Daoy (cell line): ENCODE results near the gene MAST2. TPM values are rescaled to one million over a fixed set of nuclear protein-coding genes. Genes with fewer than 3 reads are reported as not detected.
"Not testable (repeated sequence)": the region's sequence is repeated elsewhere in the genome, so short reads cannot be mapped to it uniquely, and the experiment has no call there.

Source experiments
- DNase-seq: peaks from one replicate; pipeline ENCODE4 v3.0.0-alpha.2; 2015; ENCODE audit warnings: low read depth
- total RNA-seq: library from RNA; depleted of rRNA; stranded (reverse); fragments of >200 nt; shearing (Covaris generic); gene quantifications from 2 replicates; pipeline ENCODE4 v1.2.3, GENCODE V29; 2014

MAST2 gene
- total RNA-seq, 1 experiment from 2014 or later, result 10.7 TPM

DNA sequence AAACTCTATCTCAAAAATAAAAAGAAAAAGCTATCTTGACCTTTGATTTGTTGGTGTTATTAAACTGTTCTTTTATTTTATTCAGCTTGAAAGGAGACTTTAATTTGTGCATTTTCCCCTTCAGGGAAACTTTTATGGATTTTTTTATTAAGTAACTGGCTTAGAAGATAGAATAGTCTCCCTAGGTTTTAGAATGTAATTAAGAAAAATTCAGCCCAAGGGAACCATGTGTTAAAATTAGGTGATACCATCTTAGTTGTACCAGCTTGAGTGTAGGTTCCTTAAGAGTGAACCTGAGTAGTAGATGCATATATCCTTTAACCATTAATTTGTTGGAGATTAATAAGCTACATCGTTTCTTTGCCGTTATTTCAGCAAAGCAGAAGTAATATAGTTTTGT lies 11.4 kb downstream of the MAST2 start:
- no peak for DNase-seq

DNA sequence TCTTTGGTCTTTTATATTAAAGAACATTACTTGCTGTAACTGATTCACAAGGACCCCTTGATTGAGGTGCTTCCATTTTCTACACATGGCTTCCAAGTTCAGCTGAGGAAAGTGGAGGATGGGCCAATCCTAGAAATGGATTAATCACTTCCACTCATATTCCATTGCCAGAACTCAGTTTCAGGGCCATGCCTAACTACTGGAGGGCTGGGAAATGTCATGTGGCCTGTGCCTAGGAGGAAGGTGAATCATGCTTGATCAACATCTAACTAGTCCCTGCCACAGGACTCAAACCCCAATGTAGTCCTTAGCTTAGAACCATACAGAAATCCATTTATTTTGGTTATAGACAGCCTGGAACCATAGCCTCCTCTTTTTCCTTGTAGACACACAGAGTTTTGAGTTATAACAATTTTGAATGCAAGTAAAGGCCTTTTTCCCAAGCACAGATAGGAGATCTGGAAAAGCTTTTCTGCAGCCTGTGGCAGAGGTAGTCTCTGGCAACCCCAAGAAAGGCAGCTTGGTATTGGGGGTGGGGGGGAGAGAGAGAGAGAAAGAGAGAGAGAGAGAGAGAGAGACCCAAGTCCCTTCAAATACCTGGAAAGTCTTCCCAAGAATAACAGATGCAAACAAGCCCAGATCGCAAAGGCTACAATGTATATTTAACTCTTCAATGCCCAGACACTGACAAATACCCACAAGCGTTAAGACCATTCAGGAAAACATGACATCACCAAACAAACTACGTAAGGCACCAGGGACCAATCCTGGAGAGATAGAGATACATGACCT lies 12.5 kb downstream of the MAST2 start:
- peak; percentile 31 for DNase-seq

DNA sequence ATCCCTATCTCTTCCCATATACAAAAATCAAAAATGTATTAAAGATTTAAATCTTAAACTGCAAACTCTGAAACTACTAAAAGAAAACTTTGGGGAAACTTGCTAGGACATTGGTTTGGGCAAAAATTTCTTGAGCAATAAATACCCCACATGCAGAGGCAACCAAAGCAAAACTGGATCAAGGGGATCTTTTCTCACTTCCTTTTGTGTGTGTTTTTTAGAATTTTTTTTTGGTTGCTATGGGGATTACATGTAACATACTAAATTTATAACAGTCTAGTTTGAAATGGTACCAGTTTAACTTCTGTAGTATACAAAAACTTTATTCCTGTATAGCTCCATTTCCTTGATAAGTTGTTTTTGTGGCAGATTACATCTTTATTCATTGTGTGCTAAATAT lies 16.8 kb downstream of the MAST2 start:
- DNase-seq, result no peak

DNA sequence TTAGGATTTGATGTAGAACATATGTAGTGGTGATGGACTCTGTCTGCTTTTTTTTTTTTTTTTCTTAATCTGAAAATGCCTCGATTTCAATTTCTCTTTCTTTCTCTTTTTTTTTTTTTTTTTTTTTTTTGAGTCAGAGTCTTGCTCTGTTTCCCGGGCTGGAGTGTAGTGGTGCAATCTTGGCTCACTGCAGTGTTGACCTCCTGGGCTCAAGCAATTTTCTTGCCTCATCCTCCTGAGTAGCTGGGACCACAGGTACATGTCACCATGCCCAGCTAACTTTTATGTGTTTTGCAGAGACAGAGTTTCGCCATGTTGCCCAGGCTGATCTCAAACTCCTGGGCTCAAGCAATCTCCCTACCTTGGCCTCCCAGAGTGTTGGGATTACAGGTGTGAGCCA lies 17.4 kb downstream of the MAST2 start:
- DNase-seq, result no peak

DNA sequence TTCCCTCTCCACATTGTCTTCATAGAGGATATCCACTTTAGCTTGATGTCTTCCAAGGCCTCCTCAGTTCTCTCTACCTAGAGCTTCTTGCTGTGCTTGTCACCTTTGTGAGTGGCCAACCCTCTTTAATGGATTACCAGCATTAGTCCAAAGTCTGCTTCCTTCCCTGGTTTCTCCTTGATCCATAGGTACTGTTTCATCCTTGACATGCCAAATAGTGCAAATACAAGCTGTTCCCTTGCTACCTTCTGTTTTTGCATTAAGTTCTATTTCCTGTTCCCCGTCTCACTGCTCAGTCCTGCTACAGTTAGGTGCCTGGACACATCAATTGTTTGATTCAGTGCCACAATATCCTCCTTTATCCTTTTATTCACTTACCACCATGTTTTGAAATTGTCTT lies 19.2 kb downstream of the MAST2 start:
- DNase-seq, result no peak

DNA sequence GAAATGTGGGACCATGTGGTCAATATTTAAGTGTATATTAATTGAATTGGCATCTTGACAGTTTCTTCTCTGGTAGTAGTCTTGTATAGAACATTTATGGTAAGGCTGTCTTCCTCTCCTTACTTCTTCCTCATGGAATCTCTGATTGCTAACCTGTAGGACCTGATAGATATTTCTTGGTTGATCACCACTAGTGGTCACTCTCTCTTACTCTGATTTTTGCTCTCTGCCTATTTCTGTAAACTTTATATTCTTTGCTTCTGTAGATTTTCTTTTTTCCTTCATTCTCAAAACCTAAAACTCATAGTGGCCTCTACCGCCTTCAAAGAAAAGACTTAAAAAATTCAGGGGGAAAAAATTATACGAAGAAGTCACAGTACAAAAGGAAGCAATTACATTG lies 21.2 kb downstream of the MAST2 start:
- DNase-seq, result no peak

DNA sequence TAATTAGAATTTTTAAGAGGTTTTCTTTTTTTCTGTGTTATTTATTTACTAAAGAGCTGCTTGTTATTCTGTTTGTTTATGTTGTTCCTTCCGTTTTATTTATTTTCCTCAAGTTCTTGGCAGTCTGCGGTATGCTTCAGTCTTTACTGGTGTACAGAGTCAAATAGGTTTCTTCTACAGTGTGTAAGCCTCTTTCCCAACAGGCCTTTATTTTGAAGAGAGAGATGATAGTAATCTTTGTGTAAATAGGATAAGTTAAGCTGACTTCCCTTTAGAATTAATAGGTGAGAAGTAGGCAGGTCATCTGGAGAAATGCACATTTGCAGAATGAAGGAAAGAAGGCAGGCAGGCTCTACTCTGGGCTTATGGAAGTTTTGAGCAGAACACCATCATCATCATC lies 23.8 kb downstream of the MAST2 start:
- no peak for DNase-seq

DNA sequence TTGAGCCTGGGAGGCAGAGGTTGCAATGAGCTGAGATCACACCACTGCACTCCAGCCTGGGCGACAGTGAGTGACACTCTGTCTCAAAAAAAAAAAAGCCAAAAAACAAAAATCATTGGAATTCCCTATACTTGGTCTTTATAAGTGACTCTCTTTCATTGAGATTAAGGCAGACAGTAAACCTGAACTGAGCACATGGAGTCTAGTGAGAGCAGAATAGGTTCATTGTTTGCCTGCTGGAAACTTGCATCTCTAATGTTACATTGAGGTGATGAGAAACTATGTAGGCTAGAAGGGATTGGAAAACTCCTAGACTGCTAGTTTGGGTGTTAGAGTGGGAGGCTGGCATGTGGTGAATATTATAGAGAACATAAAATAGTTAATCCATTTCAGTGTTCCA lies 25.4 kb downstream of the MAST2 start:
- DNase-seq, result no peak

DNA sequence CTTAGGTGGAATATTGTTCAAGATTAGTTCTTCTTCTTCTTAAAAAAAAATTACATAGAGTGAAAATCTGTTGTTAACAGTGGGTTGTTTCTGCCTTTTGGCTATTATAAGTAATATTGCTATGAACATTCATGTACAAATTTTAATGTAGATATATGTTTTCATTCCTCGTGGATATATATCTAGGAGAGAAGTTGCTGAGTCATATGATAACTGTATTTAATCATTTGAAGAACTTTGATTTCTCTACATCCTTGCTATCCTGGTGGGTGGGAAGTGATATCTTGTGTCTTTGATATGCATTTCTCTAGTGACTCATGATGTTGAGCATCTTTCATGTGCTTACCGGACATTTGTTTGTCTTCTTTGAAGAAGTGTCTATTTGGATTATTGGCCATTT lies 29.9 kb downstream of the MAST2 start:
- no peak for DNase-seq

DNA sequence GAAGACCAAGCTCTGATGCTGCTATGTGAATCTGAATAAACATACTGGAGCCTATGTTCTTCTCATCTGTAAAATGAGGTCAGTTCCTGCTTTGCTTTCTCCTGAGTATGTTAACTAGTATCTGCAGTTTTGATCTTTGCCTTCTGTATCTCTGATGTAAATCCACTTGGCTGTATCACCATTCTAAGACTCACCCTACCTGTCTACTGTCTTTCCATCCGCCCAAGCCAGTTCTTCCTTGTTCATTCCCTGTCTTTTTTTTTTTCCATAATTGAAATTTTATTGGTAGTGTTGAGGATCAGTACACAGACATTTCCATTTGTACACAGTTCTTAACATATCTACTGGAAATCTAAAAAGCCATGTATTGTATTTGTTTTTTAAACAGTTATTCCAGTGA lies 31.3 kb downstream of the MAST2 start:
- DNase-seq, result no peak

DNA sequence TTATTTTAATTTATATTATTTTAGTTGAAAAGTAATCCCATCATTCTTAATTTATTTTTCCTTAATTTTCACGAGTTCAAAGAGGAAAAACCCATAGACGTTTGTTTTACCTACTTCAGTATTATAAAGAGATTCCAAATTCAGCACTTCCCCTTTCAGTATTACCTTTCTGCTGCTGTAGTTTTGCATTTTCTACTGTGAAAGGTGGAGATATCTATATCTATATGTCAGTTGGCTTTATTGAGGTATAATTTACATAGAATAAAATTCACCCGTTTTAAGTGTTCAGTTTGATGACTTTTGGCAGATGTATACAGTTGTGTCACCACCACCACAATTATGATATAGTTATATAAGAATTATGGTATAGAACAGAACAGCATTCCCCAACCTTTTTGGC lies 33.0 kb downstream of the MAST2 start:
- no peak for DNase-seq

DNA sequence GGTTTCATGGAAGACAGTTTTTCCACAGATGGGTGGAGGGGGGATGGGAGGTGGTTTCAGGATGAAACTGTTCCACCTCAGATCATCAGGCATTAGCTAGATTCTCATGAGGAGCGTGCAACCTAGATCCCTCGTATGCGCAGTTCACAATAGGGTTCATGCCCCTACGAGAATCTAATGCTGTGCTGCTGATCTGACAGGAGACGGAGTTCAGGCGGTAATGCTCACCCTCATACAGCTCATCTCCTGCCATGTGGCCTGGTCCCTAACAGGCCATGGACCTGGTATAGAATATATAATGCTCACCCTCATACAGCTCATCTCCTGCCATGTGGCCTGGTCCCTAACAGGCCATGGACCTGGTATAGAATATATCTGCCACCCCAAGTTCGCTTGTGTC lies 33.4 kb downstream of the MAST2 start:
- DNase-seq, result not testable (repeated sequence)

DNA sequence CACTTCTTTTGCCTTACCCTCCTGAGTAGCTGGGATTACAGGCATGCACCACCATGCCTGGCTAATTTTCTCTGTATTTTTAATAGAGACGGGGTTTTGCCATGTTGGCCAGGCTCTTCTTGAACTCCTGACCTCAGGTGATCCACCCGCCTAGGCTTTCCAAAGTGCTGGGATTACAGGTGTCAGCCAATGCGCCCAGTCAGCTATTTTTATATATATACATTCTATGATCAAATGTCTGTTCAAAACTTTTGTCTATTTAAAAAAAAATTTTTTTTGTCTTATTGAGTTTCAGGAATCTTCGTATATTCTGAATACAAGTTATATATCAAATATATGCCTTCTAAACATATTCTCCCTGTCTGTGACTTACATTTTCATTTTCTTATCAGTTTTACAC lies 34.9 kb downstream of the MAST2 start:
- not testable (repeated sequence) for DNase-seq

DNA sequence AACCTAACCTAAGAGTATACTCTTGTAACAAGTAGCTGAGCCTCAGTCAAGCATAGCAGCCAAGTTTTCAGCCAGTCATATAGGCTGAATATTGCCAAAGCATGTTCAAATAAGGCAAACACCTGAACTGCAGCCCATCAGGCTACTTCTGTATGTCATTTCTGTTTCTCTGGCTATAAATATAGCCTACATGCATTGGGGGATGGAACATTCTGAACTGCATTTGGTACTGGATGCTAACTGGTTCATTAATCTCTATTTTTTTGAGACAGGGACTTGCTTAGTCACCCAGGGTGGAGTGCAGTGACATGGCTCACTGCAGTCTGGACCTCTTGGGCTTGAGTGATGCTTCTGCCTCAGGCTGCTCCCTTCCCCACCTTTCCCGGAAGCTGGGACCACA lies 37.3 kb downstream of the MAST2 start:
- DNase-seq, result peak; percentile 14

DNA sequence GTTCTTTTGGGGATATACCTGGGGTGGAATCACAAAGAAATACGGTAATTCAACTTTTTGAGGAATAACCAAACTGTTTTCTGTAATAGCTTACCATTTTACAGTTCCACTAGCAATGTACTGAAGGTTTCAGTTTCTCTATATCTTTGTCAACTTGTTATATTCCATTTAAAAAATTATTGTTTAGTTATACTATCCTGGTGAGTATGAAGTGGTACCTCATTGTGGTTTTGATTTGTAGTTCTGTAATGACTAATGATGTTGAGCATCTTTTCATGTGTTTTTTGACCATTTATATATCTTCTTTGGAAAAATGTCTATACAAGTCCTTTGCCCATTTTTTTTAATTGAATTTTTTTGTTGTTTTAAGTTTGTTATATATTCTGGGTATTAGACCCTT lies 39.4 kb downstream of the MAST2 start:
- DNase-seq, result no peak

DNA sequence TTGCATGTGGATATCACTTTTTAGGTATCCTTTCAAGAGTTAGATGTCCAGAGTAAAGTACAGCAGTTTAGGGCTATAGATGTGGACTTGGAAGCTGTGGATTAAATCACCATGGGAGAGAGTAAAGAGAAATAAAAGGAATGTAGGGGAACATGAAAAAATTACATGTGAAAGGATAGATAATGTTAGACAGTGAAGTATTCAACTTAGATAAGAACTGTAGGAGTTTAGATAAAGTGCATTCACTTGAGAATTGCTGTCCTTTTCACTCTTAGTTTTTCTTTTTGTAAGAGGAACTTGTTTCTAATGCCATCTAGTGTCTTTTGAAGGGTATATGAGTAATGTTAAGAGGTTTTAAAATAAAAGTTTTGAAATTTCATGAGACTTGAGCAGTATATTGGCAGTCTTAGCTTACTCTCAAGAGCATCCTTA lies 40.1 kb downstream of the MAST2 start:
- no peak for DNase-seq

DNA sequence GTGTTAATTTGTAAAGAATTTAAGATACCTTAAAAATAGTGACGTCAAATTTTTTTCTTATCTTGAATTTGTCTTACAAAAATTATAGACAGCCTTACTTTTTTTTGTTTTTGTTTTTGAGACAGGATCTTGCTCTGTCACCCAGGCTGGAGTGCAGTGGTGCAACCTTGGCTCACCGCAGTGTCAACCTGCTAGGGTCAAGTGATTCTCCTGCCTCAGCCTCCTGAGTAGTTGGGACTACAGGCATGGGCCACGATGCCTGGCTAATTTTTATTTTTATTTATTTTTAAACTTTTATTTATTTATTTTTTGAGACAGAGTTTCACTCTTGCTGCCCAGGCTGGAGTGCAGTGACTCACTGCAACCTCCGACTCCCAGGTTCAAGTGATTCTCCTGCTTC lies 40.6 kb downstream of the MAST2 start:
- not testable (repeated sequence) for DNase-seq

DNA sequence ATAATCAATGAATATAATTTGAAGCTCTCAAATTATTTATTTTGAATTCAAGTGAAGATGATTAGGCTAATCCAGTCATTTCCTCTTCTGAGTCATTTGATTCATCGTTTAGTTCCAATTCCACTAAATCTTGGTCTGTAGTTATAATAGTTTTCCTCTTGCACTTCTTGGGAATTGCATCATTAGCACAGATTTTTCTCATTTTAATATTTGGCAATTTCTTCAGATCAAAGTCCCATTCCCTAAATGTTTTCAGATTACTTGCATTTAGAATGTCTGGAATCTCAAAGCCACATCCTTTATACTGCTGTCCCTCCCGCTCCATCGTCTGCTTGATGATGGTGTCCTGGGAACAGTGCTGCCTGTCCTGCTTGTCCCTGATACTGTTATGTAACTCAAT lies 43.5 kb downstream of the MAST2 start:
- no peak for DNase-seq

DNA sequence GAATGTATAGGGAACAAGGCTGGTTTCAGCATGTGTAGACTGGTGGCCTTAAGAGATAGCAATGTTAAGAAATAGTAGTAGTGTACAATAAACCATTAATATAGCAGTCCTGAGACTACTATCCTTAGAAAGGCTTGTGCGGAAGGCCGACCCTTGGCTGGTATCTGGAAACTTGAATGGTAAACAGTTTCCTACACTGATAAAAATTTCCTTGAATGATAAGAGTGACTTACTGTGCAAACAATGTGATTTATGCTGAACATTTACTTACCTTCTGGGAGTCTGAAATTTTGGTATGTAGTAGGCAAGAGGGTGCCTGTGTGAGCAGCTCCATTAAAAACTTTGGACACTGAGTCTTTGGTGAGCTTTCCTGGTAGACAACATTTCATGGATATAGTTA lies 44.7 kb downstream of the MAST2 start:
- no peak for DNase-seq

DNA sequence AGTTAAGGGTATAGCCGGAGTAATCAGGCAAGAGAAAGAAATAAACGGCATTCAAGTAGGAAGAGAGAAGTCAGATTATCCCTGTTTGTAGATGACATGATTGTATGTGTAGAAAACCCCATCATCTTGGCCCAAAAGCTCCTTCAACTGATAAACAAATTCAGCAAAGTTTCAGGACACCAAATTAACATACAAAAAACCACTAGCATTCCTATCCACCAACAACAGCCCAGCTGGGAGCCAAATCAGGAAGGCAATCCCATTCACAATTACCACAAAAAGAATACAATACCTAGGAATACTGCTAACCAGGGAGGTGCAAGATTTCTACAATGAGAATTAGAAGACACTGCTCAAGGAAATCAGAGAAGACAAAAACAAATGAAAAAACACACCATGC lies 45.3 kb downstream of the MAST2 start:
- no peak for DNase-seq

DNA sequence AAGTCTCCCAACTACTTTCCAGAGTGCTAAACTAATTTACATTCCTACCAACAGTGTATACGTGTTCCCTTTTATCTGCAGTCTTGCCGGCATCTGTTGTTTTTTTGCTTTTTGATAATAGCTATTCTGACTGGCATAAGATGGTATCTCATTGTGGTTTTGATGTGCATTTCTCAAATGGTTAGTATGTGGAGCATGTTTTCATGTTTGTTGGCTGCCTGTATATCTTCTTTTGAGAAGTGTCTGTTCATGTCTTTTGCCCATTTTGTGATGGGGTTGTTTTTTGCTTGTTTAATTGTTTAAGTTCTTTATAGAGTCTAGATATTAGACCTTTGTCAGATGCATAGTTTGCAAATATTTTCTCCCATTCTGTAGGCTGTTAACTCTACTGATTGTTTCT lies 46.6 kb downstream of the MAST2 start:
- DNase-seq, result no peak

DNA sequence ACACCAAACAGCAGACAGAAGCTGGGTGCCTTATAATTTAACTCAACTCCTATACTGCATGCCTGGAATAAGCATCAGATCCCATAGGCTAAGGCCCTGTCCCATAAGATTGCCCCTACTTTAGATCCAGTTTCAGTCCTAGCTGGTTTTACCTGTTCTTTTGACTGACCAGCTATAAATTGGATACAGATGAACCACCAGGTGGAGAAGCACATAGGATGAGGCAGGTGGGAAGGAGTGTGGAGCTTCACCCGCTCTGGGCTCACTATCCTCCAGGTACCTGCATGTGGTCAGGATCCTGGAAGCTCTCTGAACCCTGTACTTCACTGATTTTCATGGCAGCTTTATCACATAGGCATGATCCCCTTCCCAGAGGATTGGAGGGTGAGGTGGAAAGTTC lies 51.3 kb downstream of the MAST2 start:
- no peak for DNase-seq

DNA sequence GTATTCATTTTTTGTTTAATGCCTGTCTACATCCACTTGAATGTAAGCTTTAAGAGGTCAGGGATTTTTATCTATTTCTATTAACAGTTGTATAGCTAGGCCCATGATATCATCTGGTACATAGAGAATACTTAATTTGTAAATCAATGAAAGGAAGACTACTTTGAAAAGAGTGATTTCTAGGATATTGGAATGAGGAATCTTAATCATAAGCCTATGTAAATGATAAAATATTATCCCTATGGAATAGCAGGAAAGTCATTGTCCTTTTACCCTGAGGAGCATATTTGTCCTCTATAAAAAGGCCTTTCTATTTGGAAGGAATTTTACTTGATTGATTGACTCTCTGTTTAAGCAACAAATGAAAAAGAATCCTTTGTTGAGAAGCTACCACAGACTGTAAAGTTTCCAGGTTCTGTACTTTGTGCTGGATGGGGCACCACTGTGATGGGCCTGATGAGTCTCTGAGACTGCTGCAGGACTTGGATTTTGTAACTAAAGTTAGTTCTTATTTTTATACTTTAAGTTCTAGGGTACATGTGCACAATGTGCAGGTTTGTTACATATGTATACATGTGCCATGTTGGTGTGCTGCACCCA lies 53.8 kb downstream of the MAST2 start:
- no peak for DNase-seq
